ENCODE data around the gene MED16. TPM values are rescaled to one million over a fixed set of nuclear protein-coding genes. Genes with fewer than 3 reads are reported as not detected.
"Not testable (repeated sequence)": the region's sequence is repeated elsewhere in the genome, so short reads cannot be mapped to it uniquely, and the experiment has no call there.

MED16 gene
- total RNA-seq, 4 donors from 2014 or later = 41.7 to 62.3 (median 45.5) TPM

DNA sequence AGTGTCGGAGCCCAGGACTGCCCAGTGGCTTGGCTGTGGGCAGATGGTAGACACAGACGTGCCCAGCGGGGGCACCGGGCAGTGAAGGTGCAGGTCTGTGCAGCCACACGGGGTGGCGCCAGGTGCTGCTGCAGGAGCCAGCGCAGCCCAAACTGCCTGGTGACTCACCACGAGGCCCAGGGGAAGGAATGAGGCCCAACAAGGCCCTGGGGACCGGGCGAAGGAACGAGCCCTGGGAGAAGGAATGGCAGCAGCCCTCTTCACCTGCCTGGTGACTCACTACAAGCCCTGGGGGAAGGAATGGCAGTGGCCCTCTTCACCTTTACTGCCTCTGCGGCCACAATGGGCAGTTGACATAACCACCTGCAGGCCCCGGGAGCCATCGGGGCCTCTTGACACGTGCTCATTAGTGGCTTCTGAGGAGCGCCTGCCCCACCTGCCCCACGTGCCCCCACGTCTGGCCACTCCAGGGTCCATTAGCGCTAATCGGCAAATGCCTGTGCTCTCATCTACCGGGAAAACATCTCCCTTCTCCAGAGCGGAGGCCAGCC, 9.3 kb downstream of the MED16 start:
- no peak for DNase-seq (ENCODE audit: low spot score in 2 of 2)
- 71 to 72% methylated on average over 11 to 20 of the region's 22 CpGs for WGBS, 2 donors

GRCh38 chr19:882871-883497, 10.0 kb downstream of the MED16 start:
- no peak overlapping the region for H3K4me3 ChIP-seq (ENCODE audit: low read depth, poor library complexity, severe bottlenecking)
- no peak for DNase-seq (ENCODE audit: low spot score in 2 of 2)
- intact Hi-C loops (cut with DNase I; ENCODE audit: low total_unique reads) = no loop called here
- 92 to 95% methylated on average over 30 of the region's 30 CpGs for WGBS, 2 donors
- TF ChIP-seq POLR2A (IDR thresholded peaks at IDR 0.05) = no peak
- TF ChIP-seq CTCF (IDR thresholded peaks at IDR 0.05) = no peak

More for the DNA sequence above, 9.3 kb downstream of the MED16 start:
- TF ChIP-seq CTCF (IDR thresholded peaks at IDR 0.05) = no peak
- TF ChIP-seq POLR2A (IDR thresholded peaks at IDR 0.05) = no peak
- H3K4me3 ChIP-seq (ENCODE audit: low read depth, poor library complexity, severe bottlenecking) = no peak overlapping the region
- intact Hi-C loops (cut with DNase I; ENCODE audit: low total_unique reads) = no loop called here

DNA sequence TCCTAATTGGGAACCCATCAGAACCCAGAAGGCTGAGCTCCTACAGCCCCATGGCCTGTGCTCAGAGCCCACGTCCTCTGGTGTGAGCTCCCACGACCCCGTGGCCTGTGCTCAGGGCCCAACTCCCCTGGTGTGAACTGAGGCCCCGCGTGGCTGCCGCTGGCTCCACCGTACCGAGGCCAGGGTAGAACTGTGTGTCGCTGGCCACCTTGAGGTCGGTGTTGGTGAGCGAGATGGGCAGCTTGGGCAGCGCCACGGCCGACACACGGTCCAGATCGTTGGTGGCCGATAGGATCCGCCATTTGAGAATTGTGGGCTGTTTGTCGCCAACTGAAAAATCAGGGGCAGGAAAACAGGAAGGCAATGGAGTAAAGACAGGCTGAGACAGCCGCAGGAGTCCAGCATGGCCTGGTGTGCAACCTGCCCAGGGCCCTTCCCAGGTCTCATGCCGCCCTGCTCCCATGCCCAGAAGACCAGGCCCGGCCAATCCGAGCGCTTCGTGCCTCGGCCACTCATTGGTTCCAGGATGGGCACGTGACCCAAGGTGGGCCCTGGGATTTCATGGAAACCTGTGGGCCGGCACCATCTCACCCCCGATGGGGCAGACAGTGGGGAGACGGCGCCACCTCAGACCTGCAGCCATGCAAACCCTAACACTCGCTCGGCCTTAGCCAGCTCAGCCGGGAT, 11.5 kb downstream of the MED16 start:
- TF ChIP-seq CTCF (IDR thresholded peaks at IDR 0.05) (no peak), POLR2A (IDR thresholded peaks at IDR 0.05) (no peak)
- no peak for DNase-seq (ENCODE audit: low spot score in 2 of 2)
- H3K4me3 ChIP-seq (ENCODE audit: low read depth, poor library complexity, severe bottlenecking) = no peak overlapping the region
- intact Hi-C loops (cut with DNase I; ENCODE audit: low total_unique reads) = no loop called here
- 97 to 98% methylated on average over 29 to 34 of the region's 34 CpGs for WGBS, 2 donors

- H3K4me3 ChIP-seq (ENCODE audit: low read depth, poor library complexity, severe bottlenecking) = no peak overlapping the region
- intact Hi-C loops (cut with DNase I; ENCODE audit: low total_unique reads) = no loop called here
- 86% methylated on average over 32 to 35 of the region's 37 CpGs for WGBS, 2 donors
- DNase-seq (ENCODE audit: low spot score in 2 of 2) = no peak
- TF ChIP-seq CTCF (IDR thresholded peaks at IDR 0.05) (no peak), POLR2A (IDR thresholded peaks at IDR 0.05) (no peak)
Measured at GRCh38 chr19:879711-880438, 13.1 kb downstream of the MED16 start.

- H3K4me3 ChIP-seq (ENCODE audit: low read depth, poor library complexity, severe bottlenecking); DNase-seq (ENCODE audit: low spot score in 2 of 2); intact Hi-C loops (cut with DNase I; ENCODE audit: low total_unique reads): not testable (repeated sequence)
- WGBS, 2 donors = 79 to 85% methylated on average over 16 to 23 of the region's 24 CpGs
Measured at GRCh38 chr19:878751-879561, 14.0 kb downstream of the MED16 start.

DNA sequence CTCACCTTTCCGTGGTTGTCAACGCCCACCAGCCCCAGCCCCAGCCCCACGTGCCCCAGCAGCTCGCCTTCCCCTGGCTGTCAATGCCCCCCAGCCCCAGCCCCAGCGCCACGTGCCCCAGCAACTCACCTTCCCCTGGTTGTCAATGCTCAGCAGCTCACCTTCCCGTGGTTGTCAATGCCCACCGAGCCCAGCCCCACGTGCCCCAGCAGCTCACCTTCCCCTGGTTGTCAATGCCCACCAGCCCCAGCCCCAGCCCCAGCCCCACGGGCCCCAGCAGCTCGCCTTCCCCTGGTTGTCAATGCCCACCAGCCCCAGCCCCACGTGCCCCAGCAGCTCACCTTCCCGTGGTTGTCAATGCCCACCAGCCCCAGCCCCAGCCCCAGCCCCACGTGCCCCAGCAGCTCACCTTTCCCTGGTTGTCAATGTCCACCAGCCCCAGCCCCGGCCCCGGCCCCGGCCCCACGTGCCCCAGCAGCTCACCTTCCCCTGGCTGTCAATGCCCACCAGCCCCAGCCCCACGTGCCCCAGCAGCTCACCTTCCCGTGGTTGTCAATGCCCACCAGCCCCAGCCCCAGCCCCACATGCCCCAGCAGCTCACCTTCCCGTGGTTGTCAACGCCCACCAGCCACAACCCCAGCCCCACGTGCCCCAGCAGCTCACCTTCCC, 14.9 kb downstream of the MED16 start:
- 62 to 74% methylated on average over 6 to 10 of the region's 23 CpGs for WGBS, 2 donors
- H3K4me3 ChIP-seq (ENCODE audit: low read depth, poor library complexity, severe bottlenecking); DNase-seq (ENCODE audit: low spot score in 2 of 2); intact Hi-C loops (cut with DNase I; ENCODE audit: low total_unique reads): not testable (repeated sequence)

Data from lower leg skin (tissue), 4 donors.